ENCODE data around the gene G6PC2. TPM values are rescaled to one million over a fixed set of nuclear protein-coding genes. Genes with fewer than 3 reads are reported as not detected.
"Not testable (repeated sequence)": the region's sequence is repeated elsewhere in the genome, so short reads cannot be mapped to it uniquely, and the experiment has no call there.

The G6PC2 gene
- total and polyA plus RNA-seq, 12 donors = 0.07 to 0.15 (median 0.11) TPM; not detected in 9

DNA sequence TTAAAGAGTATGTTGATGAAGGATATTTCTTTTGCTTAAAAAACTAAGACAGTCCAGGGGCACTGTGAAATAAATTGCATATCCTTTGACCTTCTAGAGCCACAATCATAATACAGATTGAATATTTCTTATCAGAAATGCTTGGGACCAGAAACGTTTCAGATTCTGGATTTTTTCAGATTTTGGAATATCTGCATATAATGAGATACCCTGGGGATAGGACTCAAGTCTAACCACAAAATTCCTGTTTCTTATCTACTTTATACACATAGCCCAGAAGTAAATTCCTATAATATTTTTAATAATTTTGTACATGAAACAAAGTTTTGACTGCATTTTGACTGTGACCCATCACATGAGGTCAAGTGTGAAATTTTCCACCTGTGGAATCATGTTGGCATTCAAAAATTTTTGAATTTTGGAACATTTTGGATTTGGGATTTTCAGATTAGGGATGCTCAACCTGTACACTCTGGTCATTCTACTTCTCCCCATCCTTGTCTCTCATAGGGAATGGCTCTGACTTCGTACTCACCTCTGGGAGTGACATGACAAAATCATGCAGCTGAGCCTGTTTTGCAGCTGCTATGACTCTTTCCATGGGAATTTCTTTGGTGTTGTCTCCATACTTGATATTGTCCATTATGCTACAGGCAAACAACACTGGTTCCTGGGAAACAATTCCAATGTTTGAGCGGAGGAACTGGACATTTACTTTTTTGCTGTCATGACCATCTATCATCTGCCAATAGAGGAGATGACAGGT, 25.7 kb downstream of the G6PC2 start:
- TF ChIP-seq, protein P1, sequence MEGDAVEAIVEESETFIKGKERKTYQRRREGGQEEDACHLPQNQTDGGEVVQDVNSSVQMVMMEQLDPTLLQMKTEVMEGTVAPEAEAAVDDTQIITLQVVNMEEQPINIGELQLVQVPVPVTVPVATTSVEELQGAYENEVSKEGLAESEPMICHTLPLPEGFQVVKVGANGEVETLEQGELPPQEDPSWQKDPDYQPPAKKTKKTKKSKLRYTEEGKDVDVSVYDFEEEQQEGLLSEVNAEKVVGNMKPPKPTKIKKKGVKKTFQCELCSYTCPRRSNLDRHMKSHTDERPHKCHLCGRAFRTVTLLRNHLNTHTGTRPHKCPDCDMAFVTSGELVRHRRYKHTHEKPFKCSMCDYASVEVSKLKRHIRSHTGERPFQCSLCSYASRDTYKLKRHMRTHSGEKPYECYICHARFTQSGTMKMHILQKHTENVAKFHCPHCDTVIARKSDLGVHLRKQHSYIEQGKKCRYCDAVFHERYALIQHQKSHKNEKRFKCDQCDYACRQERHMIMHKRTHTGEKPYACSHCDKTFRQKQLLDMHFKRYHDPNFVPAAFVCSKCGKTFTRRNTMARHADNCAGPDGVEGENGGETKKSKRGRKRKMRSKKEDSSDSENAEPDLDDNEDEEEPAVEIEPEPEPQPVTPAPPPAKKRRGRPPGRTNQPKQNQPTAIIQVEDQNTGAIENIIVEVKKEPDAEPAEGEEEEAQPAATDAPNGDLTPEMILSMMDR (IDR thresholded peaks at IDR 0.05) = no peak
- no peaks in the 10 kb centered on the region for H3K9me3 ChIP-seq
- intact Hi-C loops (cut with DNase I) = loop anchor here in 1 of 10 donors (10.0 kb wide), 1 partner anchor 802 kb away; no protein-coding TSS in a partner anchor
- H3K4me1 ChIP-seq = no peaks in the 10 kb centered on the region
- ATAC-seq (no peak), DNase-seq (no peak)
- WGBS, 2 donors = 65 to 67% methylated on average over 3 of the region's 3 CpGs
- no peak overlapping the region for H3K4me3 ChIP-seq
- H3K36me3 ChIP-seq = no peaks in the 10 kb centered on the region
- H3K27ac ChIP-seq = no peak overlapping the region
- peaks cover 0 to 34% (median 6%) of the 10 kb centered on the region in 7 donors for H3K27me3 ChIP-seq

DNA sequence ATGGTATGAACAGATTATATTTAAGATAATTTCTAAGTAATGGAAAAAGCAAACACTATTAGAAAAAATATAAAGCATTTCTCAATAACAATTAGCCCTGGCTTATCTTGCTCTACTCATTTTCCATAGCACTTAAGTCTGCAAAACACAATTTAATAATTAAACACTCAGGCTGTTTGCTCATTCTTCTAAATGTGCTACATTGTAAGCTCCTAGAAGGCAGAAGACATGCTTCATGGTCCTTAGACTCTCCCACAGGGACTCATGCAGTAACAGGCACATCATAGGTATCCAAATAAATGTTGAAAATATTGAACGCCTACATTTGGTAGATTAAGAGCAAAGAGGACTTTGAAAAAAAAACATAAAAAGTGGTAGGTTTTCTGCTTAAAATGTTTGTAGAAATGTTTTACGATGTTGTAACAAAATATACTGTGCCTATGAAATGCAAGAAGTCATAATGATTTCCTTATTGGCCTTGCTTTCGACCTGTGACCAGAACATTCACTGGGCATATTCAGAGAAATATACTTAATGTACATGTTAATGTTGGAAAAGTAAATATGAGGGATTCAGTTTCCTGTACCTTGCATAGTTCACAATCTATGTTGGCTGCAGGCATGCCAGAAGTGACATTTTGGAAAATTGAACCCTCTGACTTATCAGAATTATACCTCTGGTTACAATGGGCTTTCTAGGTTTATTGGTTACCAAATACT, 27.2 kb downstream of the G6PC2 start:
- no peak overlapping the region for H3K4me3 ChIP-seq
- peaks cover 0 to 34% (median 6%) of the 10 kb centered on the region in 7 donors for H3K27me3 ChIP-seq
- H3K4me1 ChIP-seq = no peaks in the 10 kb centered on the region
- H3K36me3 ChIP-seq = no peaks in the 10 kb centered on the region
- intact Hi-C loops (cut with DNase I) = loop anchor here in 1 of 10 donors (10.0 kb wide), 1 partner anchor 803 kb away; no protein-coding TSS in a partner anchor
- no peak overlapping the region for H3K27ac ChIP-seq
- WGBS, 2 donors = 81 to 91% methylated on average over 3 of the region's 3 CpGs
- TF ChIP-seq, protein P1 (IDR thresholded peaks at IDR 0.05) = no peak
- peaks cover 0 to 2% (median 0%) of the 10 kb centered on the region in 11 donors for H3K9me3 ChIP-seq
- ATAC-seq (no peak), DNase-seq (no peak)

GRCh38 chr2:168929031-168929430, 27.9 kb downstream of the G6PC2 start:
- intact Hi-C loops (cut with DNase I) = loop anchor here in 1 of 10 donors (10.0 kb wide), 1 partner anchor 804 kb away; no protein-coding TSS in a partner anchor
- Histone ChIP-seq H3K4me1 (no peaks in the 10 kb centered on the region), H3K27ac (no peak overlapping the region), H3K36me3 (no peaks in the 10 kb centered on the region), H3K27me3 (peaks cover 0 to 30% (median 6%) of the 10 kb centered on the region in 7 donors), H3K4me3 (no peak overlapping the region), H3K9me3 (peaks cover 0 to 2% (median 0%) of the 10 kb centered on the region in 11 donors)
- TF ChIP-seq, protein P1 (IDR thresholded peaks at IDR 0.05) = no peak
- ATAC-seq (no peak), DNase-seq (no peak)
- 50 to 53% methylated on average over 3 of the region's 3 CpGs for WGBS, 2 donors

- WGBS, 2 donors = 61 to 80% methylated on average over 1 of the region's 1 CpG
- Histone ChIP-seq H3K4me1 (no peaks in the 10 kb centered on the region), H3K4me3 (no peak overlapping the region), H3K27ac (no peak overlapping the region), H3K27me3 (peaks cover 0 to 29% (median 6%) of the 10 kb centered on the region in 7 donors), H3K36me3 (no peaks in the 10 kb centered on the region), H3K9me3 (peaks cover 0 to 2% (median 0%) of the 10 kb centered on the region in 11 donors)
- TF ChIP-seq, protein P1 (IDR thresholded peaks at IDR 0.05) = no peak
- ATAC-seq (no peak), DNase-seq (no peak)
- intact Hi-C loops (cut with DNase I) = no loop called here
Observed at GRCh38 chr2:168930242-168930641, 29.2 kb downstream of the G6PC2 start.

- H3K36me3 ChIP-seq; H3K4me3 ChIP-seq; ATAC-seq; H3K4me1 ChIP-seq; H3K27ac ChIP-seq; intact Hi-C loops (cut with DNase I); H3K9me3 ChIP-seq; DNase-seq: not testable (repeated sequence)
- H3K27me3 ChIP-seq = peaks cover 0 to 12% (median 0%) of the 10 kb centered on the region in 7 donors
- 92 to 96% methylated on average over 4 of the region's 4 CpGs for WGBS, 2 donors
Observed at GRCh38 chr2:168932174-168932573, 31.1 kb downstream of the G6PC2 start.

Data from heart right ventricle (tissue), 16 donors.